Measurements from ENCODE around the gene EFHC1. TPM values are rescaled to one million over a fixed set of nuclear protein-coding genes. Genes with fewer than 3 reads are reported as not detected.

Gene EFHC1
- total RNA-seq, 1 donor from 2014 or later: 1.6 TPM

DNA sequence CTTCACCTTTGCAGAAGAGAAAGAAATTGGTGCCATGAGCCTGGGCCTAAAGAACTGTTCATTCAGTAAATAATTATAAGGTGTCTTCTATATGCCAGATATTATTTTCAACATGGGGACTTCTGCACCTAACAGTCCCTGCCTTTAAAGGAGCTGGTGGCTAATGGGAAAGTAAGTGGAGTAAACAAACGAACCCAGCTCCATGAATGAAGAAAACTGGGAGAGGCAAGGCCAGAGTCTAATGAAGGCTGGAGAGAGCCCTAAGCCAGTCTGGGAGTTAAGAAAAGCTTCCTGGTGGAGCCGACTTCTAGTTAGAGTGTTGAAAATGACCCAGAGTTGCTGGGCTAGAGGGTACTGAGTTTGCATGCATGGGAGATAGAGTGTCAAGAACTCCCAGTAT is 24.2 kb upstream of the EFHC1 start:
- intact Hi-C loops (cut with micrococcal nuclease): loop anchor here (10.0 kb wide), 2 partner anchors 331 to 1149 kb away; partner anchors contain the start of gene GCLC

DNA sequence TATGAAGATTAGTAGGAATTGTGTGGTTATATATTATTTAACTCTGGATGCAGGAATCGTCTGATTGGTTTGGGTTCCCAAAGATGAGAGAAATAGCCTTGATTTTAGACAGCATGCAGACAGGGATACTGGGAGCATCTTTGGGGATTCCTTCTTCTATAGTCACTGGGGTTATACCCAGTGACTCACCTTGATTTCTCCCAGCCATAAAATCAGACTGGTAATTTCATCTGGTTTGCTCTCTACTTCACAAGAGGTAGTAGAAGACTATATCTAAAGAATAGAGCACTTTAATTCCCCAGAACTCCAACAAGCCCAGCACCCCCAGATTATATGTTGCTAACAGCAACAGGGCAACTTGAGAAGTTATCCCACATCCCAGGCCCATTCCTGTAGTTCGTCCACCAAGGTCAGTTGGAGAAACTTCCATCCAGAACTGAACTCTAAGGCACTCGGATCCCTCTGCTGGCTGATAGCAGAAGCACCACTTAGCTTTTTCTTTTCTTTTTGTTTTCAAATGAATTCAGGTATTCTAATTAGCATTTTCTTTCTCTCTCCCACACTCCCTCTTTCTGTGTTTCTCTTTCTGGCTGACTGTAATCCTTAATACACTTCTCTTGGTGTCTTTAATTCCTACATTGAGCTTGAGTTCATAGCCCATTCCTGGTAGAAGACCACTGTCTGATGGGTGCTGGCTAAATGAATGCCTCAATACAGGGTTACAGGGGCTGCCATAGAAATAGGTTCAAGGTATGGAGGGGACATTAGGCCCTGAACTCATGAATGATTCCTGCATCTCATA is 20.4 kb upstream of the EFHC1 start:
- intact Hi-C loops (cut with micrococcal nuclease): loop anchor here (1.0 to 10.0 kb wide), 9 partner anchors 37 to 1145 kb away; partner anchors contain the start of genes GCLC and PAQR8

DNA sequence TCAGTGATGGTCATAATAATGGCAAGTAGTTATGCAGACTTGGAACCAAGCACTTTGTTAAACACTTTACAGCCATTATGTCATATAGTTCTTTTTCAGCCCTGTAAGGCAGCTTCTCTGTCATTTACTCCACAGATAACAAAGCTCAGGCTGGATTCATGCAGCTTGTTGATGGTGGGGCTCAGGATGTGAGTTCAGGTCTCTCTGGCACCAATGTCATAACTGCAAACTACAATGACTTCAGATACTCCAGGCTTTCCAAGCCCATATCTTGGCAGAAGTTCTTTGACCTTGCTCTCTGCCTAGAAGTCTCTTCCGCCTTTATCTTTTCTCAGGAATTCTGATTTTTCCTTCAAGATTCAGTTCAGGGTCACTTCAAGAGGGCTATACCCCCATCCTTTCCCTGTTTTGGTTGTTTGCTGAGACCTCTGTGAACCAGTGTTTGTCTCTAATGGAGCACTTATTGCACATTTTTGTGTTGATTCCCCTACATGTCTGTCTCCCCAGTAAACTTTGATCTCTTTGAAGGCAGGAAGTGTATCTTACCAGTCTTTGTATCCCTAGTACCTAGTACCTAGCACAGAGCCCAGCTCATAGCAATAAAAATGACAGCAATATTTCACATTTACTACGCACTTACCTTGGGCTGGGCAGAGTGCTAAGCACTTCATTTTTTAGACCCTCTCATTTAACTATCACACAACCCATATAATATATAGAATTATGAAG is 19.7 kb upstream of the EFHC1 start:
- intact Hi-C loops (cut with micrococcal nuclease): loop anchor here (10.0 kb wide), 1 partner anchor 434 kb away; no protein-coding TSS in a partner anchor

GRCh38 chr6:52403086-52403485 is 17.1 kb upstream of the EFHC1 start:
- intact Hi-C loops (cut with micrococcal nuclease): loop anchor here (10.0 kb wide), 1 partner anchor 432 kb away; no protein-coding TSS in a partner anchor

GRCh38 chr6:52403627-52404026 is 16.5 kb upstream of the EFHC1 start:
- intact Hi-C loops (cut with micrococcal nuclease): loop anchor here (10.0 kb wide), 1 partner anchor 431 kb away; no protein-coding TSS in a partner anchor

GRCh38 chr6:52405243-52405642 is 14.9 kb upstream of the EFHC1 start:
- intact Hi-C loops (cut with micrococcal nuclease): loop anchor here (10.0 kb wide), 1 partner anchor 430 kb away; no protein-coding TSS in a partner anchor

DNA sequence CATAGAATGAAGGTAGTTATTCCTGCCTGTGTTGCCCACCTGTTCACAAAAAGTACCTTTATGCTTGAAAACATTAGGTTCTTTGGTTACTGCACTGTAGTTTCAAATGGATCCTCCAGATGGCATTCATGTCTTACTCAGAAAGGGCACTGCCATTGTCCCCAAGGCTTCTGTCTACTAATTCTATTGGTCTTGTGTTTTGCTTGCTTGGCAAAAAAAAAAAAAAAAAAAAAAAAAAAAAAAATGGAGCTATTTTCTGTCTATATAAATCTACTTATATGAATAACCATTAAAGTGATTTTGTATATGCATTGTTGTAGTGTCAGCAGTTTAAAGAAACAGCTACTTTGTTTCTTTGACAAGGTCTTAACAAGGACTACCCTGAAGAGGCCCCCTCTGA is 12.7 kb upstream of the EFHC1 start:
- intact Hi-C loops (cut with micrococcal nuclease): loop anchor here (1.0 to 10.0 kb wide), 2 partner anchors 256 to 427 kb away; no protein-coding TSS in a partner anchor

DNA sequence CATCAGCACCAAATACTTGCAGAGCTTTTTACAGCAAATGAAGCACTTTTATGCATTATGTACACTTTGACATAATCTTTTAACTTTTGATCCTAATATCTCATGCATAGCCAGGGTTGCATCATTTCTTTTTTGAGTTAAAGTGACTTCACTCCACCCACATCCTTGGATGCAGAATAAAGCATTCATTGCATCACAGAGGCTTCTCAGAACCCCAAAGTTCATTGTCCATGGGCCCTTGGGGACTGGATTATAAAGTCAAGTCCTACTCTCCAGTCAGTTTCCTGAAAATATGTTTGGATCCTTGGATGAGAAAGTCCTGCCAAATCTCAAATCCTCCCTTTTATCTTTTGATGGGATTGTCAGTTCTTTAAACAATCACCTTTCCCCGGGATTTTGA is 10.6 kb upstream of the EFHC1 start:
- intact Hi-C loops (cut with micrococcal nuclease): loop anchor here (10.0 kb wide), 1 partner anchor 425 kb away; no protein-coding TSS in a partner anchor

DNA sequence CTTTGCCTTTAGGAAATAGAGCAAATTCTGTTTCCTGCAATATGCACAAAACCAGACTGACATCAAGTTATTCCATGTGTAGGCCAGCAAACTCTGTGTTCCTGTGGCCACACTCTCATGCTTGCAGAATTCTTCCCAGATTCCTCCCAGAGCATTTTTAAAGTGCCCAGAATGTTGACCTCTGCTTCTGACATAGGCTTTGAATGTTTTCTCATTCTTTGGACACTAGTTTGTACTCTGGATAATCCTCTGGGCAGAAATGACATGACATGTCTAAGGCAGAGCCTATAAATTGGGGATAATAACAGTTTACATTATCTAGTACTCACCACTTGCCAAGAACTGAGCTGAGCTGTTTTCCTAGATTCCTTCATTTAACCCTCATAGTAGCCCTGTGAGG is 9.2 kb upstream of the EFHC1 start:
- intact Hi-C loops (cut with micrococcal nuclease): no loop called here

- intact Hi-C loops (cut with micrococcal nuclease): no loop called here
These were observed 8.2 kb upstream of the EFHC1 start for GRCh38 chr6:52411911-52412310.

GRCh38 chr6:52415333-52415732 is 4.8 kb upstream of the EFHC1 start:
- intact Hi-C loops (cut with micrococcal nuclease): loop anchor here (5.0 kb wide), 3 partner anchors 253 to 1132 kb away; partner anchors contain the start of genes ELOVL5 and GCLC

- intact Hi-C loops (cut with micrococcal nuclease): loop anchor here (1.0 to 5.0 kb wide), 12 partner anchors 26 to 1131 kb away; partner anchors contain the start of genes ELOVL5, GCLC, MCM3 and PAQR8
These were observed 4.1 kb upstream of the EFHC1 start for GRCh38 chr6:52415917-52416628.

GRCh38 chr6:52416629-52417151 is 3.5 kb upstream of the EFHC1 start:
- intact Hi-C loops (cut with micrococcal nuclease): loop anchor here (1.0 to 5.0 kb wide), 12 partner anchors 26 to 1131 kb away; partner anchors contain the start of genes ELOVL5, GCLC, MCM3 and PAQR8

DNA sequence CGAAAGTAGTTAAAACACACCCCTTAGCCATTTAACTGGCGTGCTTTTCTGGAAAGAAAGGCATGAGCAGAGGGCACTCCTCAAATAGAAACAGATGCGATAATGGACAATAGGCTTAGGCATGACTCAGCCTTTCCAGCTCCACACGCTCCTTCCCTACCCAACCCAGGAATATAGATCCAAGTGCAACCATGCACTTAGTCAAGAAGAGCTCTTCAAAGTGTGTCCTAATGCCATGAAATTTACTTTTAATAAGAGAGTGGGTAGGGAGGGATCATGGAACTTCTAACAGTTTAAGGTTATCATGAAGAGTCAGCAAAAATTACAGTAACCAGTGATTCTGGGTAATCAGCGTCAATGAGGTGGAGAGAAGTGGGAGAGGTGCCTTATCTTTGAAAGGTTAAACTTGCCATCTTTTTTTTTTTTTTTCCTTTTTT is 2.4 kb upstream of the EFHC1 start:
- intact Hi-C loops (cut with micrococcal nuclease): loop anchor here (2.0 to 5.0 kb wide), 4 partner anchors 173 to 1130 kb away; partner anchors contain the start of genes ELOVL5 and GCLC

DNA sequence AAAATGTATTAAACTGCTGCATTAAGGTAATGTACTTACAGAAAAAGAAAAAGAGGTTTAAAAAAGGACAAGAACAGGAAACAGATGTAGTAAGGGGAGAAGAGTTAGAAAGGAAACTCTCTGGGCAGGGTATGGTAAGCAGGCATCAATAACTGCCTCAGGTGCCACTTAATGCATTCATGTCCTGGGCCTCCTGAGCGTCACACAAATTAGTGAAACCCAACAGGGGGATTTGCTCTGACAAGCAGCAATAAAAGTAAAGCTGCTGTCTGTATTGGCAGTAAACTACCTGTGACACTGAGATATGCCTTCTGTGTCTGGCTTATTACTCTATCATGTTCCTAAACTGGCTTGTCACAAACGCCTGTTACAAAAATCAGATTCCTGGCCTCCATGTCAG is 1.5 kb upstream of the EFHC1 start:
- intact Hi-C loops (cut with micrococcal nuclease): loop anchor here (5.0 kb wide), 3 partner anchors 256 to 1129 kb away; partner anchors contain the start of genes ELOVL5 and GCLC

DNA sequence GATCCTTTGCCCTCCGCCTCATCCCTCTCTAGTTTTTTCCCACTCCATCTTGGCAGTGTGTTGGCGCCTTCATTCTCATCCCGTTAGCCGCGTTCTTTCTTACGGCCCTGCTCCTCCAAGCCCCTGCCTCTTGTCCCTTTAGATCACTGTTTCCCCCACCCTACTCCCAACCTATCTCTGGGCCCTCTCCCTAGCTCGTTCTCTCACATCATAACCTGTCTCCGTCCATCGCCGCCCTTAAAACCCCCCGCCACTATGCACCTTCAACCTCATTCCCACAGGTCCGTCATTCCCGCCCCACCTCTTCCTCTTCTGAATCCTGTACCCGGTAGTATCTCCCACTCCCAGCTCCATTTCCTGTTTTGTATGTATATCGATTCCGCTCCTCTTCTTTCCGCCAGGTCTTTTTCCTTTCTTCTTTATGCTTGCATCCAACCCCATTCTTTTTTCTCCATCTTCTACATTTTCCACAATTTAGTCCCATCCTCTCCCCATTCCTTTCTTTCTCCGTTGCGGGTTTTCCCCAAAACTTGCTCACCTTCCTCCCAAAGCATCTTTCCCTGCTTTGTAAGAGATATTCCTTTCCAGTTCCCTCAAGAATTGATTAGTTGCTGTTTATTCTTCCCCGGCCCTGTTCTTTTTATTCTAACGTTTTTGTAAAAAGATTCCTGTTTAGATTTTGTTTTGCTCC is 671 bp downstream of the EFHC1 start:
- intact Hi-C loops (cut with micrococcal nuclease): loop anchor here (1.0 to 5.0 kb wide), 16 partner anchors 24 to 1373 kb away; partner anchors contain the start of genes GSTA4, MCM3, PAQR8 and TMEM14A

- intact Hi-C loops (cut with micrococcal nuclease): loop anchor here (5.0 kb wide), 2 partner anchors 560 to 935 kb away; no protein-coding TSS in a partner anchor
These were observed 2.0 kb downstream of the EFHC1 start for GRCh38 chr6:52422156-52422555.

- intact Hi-C loops (cut with micrococcal nuclease): loop anchor here (5.0 kb wide), 2 partner anchors 559 to 934 kb away; no protein-coding TSS in a partner anchor
These were observed 3.3 kb downstream of the EFHC1 start for GRCh38 chr6:52423448-52423847.

DNA sequence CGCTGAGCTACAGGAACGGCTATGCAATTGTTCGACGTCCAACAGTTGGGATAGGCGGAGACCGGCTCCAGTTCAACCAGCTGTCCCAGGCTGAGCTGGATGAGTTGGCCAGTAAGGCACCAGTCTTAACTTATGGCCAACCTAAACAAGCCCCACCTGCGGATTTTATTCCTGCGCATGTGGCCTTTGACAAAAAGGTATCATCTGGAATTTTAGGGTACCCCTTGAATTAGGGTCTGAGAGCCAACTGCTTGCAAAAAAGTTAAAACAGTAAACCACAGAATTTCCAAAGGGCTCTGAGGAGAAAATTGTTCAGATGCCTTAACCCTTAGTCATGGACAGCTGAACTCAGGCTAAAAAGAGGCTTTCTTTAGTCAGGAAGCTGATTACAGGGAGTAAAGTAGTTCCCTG is 3.8 kb downstream of the EFHC1 start:
- intact Hi-C loops (cut with micrococcal nuclease): loop anchor here (5.0 kb wide), 2 partner anchors 558 to 933 kb away; no protein-coding TSS in a partner anchor
